ENCODE data around the gene PRIM1. TPM values are rescaled to one million over a fixed set of nuclear protein-coding genes. Genes with fewer than 3 reads are reported as not detected.
A peak's percentile ranks its signal among the peaks of the same experiment; 100 is the strongest.
"Not testable (repeated sequence)": the region's sequence is repeated elsewhere in the genome, so short reads cannot be mapped to it uniquely, and the experiment has no call there.

Gene PRIM1
- 45.7 and 47.3 TPM in 2 replicates for total RNA-seq
- long read RNA-seq, transcript PRIM1-201 (13 exons, 1,393 nt) = major isoform, 14 of 27 reads
- long read RNA-seq, partial matches to known transcripts = 7 of 27 reads
- long read RNA-seq, other reads (novel, unspliced or antisense) = 5 of 27 reads

GRCh38 chr12:56751712-56752598, at the start of gene PRIM1:
PRIM1 (minus strand) TSS chr12:56752323; CDS start chr12:56752298, 25 bp downstream.
- Mint-ChIP-seq H3K27me3 (ENCODE audit: low read depth) (no peaks in the 10 kb centered on the region), H3K4me3 (peak within 1 kb of the TSS; percentile 97), H3K9me3 (peaks cover 2% of the 10 kb centered on the region), H3K4me1 (peaks cover 26% of the 10 kb centered on the region), H3K27ac (ENCODE audit: unreplicated experiment) (peak within 1 kb of the TSS; percentile 100), H3K36me3 (ENCODE audit: low read depth) (peaks cover 2% of the 10 kb centered on the region)
- peak; percentile 85 for DNase-seq (ENCODE audit: low read depth, low spot score)
- peak; percentile 12 for TF ChIP-seq CTCF (conservative IDR thresholded peaks at IDR 0.05)

- DNase-seq (ENCODE audit: low read depth, low spot score) = no peak
- Mint-ChIP-seq H3K27me3 (ENCODE audit: low read depth) (no peaks in the 10 kb centered on the region), H3K4me3 (no peak overlapping the region), H3K9me3 (peaks cover 4% of the 10 kb centered on the region), H3K27ac (ENCODE audit: unreplicated experiment) (no peak overlapping the region), H3K4me1 (peaks cover under 1% of the 10 kb centered on the region), H3K36me3 (ENCODE audit: low read depth) (no peaks in the 10 kb centered on the region)
- no peak for TF ChIP-seq CTCF (conservative IDR thresholded peaks at IDR 0.05)
Measured at GRCh38 chr12:56800221-56800620, 48.1 kb upstream of the PRIM1 start.

GRCh38 chr12:56799345-56799744, 47.2 kb upstream of the PRIM1 start:
- not testable (repeated sequence) for H3K9me3 Mint-ChIP-seq; DNase-seq (ENCODE audit: low read depth, low spot score); H3K27ac Mint-ChIP-seq (ENCODE audit: unreplicated experiment); H3K27me3 Mint-ChIP-seq (ENCODE audit: low read depth); H3K4me3 Mint-ChIP-seq; H3K36me3 Mint-ChIP-seq (ENCODE audit: low read depth); H3K4me1 Mint-ChIP-seq

GRCh38 chr12:56795791-56796190, 43.7 kb upstream of the PRIM1 start:
- H3K4me1 Mint-ChIP-seq; DNase-seq (ENCODE audit: low read depth, low spot score); H3K9me3 Mint-ChIP-seq; H3K27me3 Mint-ChIP-seq (ENCODE audit: low read depth); H3K27ac Mint-ChIP-seq (ENCODE audit: unreplicated experiment); H3K36me3 Mint-ChIP-seq (ENCODE audit: low read depth); H3K4me3 Mint-ChIP-seq: not testable (repeated sequence)

- H3K4me1 Mint-ChIP-seq; H3K9me3 Mint-ChIP-seq; H3K4me3 Mint-ChIP-seq; H3K36me3 Mint-ChIP-seq (ENCODE audit: low read depth); DNase-seq (ENCODE audit: low read depth, low spot score); H3K27ac Mint-ChIP-seq (ENCODE audit: unreplicated experiment); H3K27me3 Mint-ChIP-seq (ENCODE audit: low read depth): not testable (repeated sequence)
Measured at GRCh38 chr12:56795046-56795562, 43.0 kb upstream of the PRIM1 start.

- not testable (repeated sequence) for H3K27me3 Mint-ChIP-seq (ENCODE audit: low read depth); H3K9me3 Mint-ChIP-seq; H3K4me1 Mint-ChIP-seq; H3K4me3 Mint-ChIP-seq; DNase-seq (ENCODE audit: low read depth, low spot score); H3K36me3 Mint-ChIP-seq (ENCODE audit: low read depth); H3K27ac Mint-ChIP-seq (ENCODE audit: unreplicated experiment)
Measured at GRCh38 chr12:56793124-56793523, 41.0 kb upstream of the PRIM1 start.

- Mint-ChIP-seq H3K4me1 (peaks cover 4% of the 10 kb centered on the region), H3K36me3 (ENCODE audit: low read depth) (peaks cover 3% of the 10 kb centered on the region), H3K9me3 (peaks cover 2% of the 10 kb centered on the region), H3K27me3 (ENCODE audit: low read depth) (no peaks in the 10 kb centered on the region), H3K27ac (ENCODE audit: unreplicated experiment) (no peak overlapping the region), H3K4me3 (no peak overlapping the region)
- DNase-seq (ENCODE audit: low read depth, low spot score) = no peak
- TF ChIP-seq CTCF (conservative IDR thresholded peaks at IDR 0.05) = no peak
Measured at GRCh38 chr12:56792678-56793077, 40.6 kb upstream of the PRIM1 start.

GRCh38 chr12:56789429-56789828, 37.3 kb upstream of the PRIM1 start:
- not testable (repeated sequence) for H3K4me3 Mint-ChIP-seq; H3K9me3 Mint-ChIP-seq; H3K4me1 Mint-ChIP-seq; H3K27ac Mint-ChIP-seq (ENCODE audit: unreplicated experiment); DNase-seq (ENCODE audit: low read depth, low spot score); H3K27me3 Mint-ChIP-seq (ENCODE audit: low read depth)
- peaks cover 11% of the 10 kb centered on the region for H3K36me3 Mint-ChIP-seq (ENCODE audit: low read depth)

All from neural crest cell (in vitro differentiated cells).